Measurements from ENCODE around the gene HMG20A.

DNA sequence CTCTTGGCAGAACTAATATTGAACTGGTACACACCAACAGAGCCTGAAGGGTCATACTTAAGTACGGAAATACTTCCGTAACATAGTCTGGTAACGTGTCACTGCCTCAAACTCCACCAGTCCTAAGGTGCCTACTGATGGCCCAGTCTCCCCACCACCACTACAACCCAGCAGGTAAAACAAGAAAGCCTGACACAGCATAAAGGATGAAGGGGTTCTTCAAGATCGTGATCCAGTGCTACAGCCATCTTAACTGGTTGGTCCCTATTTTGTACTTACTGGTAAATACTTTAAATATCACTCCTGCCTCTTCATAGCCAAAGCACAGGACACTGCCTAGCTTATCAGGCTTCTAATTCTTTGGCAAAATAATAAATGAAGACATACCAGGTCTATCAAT, 47.2 kb upstream of the HMG20A start:
- TF ChIP-seq POLR2A (IDR thresholded peaks at IDR 0.05; ENCODE audit: low read length): no peak
- TF ChIP-seq GATA1 (IDR thresholded peaks at IDR 0.05; ENCODE audit: low read depth, low read length): no peak

All from erythroblast (primary cell).